ENCODE data around the gene WBP2.
"Not testable (repeated sequence)": the region's sequence is repeated elsewhere in the genome, so short reads cannot be mapped to it uniquely, and the experiment has no call there.

Gene WBP2

GRCh38 chr17:75865404-75866188 lies 10.5 kb upstream of the WBP2 start:
- DNase-seq: not testable (repeated sequence)

GRCh38 chr17:75864887-75865286 lies 9.8 kb upstream of the WBP2 start:
- DNase-seq: not testable (repeated sequence)

GRCh38 chr17:75864448-75864871 lies 9.3 kb upstream of the WBP2 start:
- DNase-seq: no peak

- DNase-seq: no peak
Observed at GRCh38 chr17:75861927-75862317, 6.8 kb upstream of the WBP2 start.

GRCh38 chr17:75859358-75859757 lies 4.2 kb upstream of the WBP2 start:
- not testable (repeated sequence) for DNase-seq

GRCh38 chr17:75856062-75856756 lies 1.1 kb upstream of the WBP2 start:
- DNase-seq: no peak

GRCh38 chr17:75854881-75855309 lies 240 bp downstream of the WBP2 start:
- no peak for DNase-seq

- DNase-seq: no peak
Observed at GRCh38 chr17:75854101-75854748, 910 bp downstream of the WBP2 start.

- no peak for DNase-seq
Observed at GRCh38 chr17:75853433-75853832, 1.7 kb downstream of the WBP2 start.

GRCh38 chr17:75851693-75851991 lies 3.5 kb downstream of the WBP2 start:
- not testable (repeated sequence) for DNase-seq

- no peak for DNase-seq
Observed at GRCh38 chr17:75850928-75851692, 4.0 kb downstream of the WBP2 start.

GRCh38 chr17:75849724-75850123 lies 5.4 kb downstream of the WBP2 start:
- no peak for DNase-seq

- DNase-seq: no peak
Observed at GRCh38 chr17:75849279-75849646, 5.9 kb downstream of the WBP2 start.

GRCh38 chr17:75848523-75849278 lies 6.4 kb downstream of the WBP2 start:
- peak; percentile 85 for DNase-seq

- DNase-seq: no peak
Observed at GRCh38 chr17:75847614-75848522, 7.3 kb downstream of the WBP2 start.

GRCh38 chr17:75846692-75847613 lies 8.2 kb downstream of the WBP2 start:
- DNase-seq: no peak

GRCh38 chr17:75845933-75846691 lies 9.0 kb downstream of the WBP2 start:
- DNase-seq: no peak

GRCh38 chr17:75845058-75845711 lies 9.9 kb downstream of the WBP2 start:
- DNase-seq: peak; percentile 70

GRCh38 chr17:75844530-75845057 lies 10.5 kb downstream of the WBP2 start:
- DNase-seq: peak; percentile 27
